NCI-H1092 (cell line): ENCODE data around the gene DAPK1.

Source experiments
- DNase-seq: peaks from one replicate; lab custom pipeline; 2025; lab: John Stamatoyannopoulos, UW

Gene DAPK1

DNA sequence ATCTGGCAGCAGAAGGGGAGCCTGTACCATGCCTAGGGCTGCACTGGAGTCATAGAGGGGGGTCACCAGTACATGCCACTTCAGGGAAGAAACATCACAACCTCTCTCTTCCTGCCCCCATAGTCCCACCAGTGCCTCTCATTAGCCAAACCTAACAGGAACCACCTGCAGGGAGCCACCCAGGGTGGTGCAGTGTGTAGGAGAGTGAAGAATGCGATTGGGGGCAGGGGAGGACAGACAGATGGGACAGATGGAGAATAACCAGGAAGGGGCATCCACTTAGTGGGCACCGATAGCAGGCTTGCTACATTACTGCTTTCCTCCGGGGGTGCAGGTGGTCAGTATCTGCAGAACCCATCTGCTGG is 19.2 kb downstream of the DAPK1 start:
- no peak for DNase-seq

DNA sequence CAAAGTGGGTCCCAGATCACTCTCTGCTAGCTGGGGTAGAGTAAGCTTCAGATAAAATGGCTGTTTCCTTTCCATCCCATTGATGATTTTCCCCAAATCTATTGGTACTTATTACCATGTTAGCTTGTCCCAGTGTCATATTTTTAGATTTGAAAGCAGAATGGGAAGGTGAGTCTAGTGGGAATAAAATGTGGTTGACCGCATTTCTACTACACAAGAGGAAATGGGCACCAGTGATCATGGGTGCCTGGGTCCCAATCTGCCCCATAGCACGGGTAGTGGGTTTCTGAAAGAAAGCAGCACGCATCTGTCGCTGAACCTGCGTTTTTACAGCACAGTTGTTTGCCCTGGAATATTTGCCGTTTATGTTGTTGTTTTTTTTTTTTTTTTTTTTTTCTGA is 20.1 kb downstream of the DAPK1 start:
- DNase-seq, result no peak

DNA sequence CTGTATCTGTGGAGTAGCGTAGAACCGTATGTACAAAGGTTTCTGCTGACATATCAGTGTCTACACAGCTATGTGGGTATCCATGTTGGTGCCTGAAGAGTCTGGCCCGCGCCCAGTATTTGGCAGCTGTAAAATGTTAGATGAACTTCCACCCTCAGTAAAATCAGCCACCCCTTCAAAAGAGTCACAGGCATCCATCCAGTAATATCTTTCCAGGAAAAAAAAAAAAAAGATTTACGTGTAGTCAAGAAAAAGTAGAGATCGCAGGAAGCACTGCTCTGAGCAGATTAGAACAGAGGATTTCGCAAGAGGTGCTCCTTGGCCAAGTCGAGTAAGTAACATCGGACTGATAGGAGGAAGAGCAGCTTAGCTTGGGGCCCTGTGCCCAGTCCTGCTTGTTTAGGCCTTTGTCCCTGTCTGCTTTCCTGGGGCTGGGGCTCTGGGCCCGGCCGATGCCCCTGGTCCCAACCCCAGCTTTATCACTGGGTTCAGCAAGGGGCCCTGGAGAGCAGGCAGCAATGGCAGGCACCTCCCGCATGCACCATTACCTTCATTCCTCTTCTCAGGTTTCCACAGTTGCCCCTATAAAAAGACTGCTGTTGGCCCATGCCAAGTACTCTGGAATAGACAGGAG is 21.2 kb downstream of the DAPK1 start:
- no peak for DNase-seq

DNA sequence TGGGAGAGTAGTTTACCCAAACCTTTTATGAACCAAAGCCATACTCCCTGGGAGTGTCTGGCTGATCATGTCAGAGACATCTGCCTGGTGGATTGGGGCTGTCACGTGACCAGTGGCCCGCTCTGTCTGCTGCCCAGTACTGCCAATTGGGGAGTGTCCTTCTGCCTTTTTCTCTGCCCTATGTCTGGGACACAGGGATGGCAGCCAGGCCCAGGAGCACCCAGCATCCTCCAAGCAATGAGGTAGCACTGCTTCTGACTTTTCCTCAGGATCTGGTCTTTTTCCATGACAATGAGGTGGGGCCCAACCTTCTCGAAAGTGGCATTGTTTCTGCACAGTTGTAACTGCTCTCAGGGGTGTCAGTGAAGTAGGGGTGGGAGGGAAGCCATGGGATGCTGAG is 21.8 kb downstream of the DAPK1 start:
- no peak for DNase-seq

DNA sequence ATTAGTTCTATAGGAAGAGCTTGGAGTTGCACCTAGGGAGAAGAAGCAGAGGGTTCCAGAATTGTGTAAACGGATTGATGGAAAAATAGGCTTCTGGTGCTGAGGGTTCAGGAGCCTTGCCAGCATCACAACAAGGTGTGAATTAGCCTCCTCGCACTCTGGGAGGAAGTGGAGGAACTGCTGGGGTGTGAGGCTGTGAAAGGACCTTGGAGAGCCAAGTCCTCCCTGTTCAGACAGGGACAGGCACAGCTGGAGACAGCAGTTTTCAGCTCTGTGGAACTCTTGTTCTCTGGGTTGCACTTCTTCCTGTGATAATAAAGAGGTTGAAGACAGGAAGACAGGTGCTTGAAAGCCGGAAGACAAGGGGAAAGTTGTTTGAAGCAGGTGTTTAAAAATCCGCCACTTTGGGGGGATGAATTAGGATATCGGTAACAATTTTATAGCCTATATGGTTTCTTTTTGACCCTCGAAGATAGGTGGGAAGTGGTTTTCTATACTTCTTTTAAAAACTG is 22.6 kb downstream of the DAPK1 start:
- DNase-seq, result no peak

DNA sequence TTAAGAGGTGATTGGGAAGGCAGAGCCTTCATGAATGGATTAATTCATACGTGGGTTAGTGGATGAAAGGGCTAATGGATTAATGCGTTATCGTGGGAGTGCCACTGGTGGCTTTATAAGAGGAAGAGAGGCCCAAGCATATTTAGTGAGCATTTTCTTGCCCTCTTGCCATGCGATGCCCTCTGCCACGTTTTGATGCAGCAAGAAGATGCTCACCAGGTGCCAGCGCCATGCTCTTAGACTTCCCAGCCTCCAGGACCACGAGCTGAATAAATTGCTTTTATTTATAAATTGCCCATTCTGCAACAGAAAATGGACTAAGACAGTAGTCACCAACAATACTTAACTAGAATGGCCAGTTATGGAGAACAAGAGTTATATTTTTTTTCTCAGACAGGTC is 24.2 kb downstream of the DAPK1 start:
- no peak for DNase-seq

DNA sequence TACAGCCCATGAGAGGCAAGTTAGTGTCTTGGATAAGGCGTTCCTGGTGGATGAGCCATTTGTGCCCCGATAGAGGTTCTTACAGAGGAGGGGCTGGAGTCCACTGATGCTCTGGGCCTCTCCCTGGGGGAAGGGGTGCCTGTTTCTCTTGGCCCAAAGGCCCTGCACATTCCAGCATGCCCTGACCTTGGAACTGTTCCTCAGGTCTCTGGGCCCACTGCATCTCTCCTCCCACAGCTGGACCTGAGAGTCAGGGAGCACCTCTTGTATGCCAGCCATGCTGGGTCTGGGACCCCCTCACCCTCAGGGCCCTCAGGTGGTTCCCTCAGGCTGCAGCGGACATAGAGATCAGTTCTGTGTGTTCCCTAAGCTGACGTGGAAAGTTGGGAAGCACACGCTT is 26.4 kb downstream of the DAPK1 start:
- no peak for DNase-seq

DNA sequence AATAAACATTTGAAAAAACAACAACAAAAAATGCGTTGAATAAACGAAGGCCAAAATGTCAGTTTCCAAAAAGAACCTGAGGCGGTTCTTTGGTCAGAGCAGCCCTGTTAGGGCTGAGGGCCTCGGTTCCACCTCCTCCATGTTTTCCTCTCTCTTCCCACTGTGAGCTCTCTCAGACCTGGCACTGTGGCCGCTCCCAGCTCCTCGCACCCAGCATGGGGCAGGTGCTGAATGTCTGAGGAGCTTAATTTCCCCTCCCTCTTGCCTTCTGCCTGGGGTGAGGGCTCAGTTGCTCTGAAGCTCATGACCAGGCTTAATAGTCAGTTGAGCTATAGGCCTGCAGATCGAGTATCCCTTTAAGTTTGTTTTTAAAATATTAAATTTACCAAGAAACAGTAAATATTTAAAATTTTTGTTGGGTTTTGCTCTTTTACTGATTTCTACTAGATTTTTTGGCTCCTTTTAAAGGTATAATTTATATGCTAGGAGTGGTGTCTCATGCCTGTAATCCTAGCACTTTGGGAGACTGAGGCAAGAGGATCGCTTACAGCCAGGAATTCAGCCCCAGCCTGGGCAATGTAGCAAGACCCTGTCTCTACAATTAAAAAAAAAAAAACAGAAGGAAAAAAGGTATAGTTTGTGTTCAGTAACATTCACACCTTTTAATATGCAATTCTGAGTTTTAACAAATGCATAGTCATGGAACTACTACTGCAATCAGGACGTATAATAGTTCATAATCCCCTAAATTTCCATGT is 28.1 kb downstream of the DAPK1 start:
- DNase-seq, result no peak

DNA sequence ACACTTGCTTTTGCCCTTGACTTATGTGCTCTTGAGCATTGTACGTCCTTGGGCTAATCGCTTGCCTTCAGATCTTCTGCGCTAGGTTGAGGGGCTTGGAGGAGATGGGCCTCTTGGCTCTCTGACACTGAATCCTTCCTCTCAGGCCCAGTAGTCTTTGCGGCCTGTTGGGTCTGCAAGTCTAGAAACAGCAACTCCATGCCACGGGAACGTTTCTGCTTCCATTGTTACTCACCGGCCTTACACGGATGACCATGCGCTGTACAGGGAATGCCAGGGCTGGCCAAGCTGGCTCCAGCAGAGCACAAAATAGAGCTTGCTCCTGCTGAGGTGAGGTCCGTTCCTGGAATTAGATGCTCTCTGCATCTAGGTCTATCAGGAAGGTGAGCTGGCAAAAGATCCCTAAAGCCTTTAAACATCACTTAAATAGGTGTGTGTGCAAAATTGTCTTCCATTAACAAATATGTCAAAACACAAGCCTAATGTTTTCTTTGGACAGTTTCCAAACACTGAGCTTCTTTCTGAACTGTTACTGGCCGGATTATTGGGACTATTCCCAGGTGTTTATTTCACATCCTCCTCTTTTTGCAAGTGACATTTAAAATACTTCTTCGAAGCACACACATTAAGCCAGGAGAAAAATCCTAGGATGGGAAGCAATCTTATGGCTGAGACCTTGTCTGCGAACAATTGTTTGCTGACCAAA is 29.7 kb downstream of the DAPK1 start:
- DNase-seq, result no peak

DNA sequence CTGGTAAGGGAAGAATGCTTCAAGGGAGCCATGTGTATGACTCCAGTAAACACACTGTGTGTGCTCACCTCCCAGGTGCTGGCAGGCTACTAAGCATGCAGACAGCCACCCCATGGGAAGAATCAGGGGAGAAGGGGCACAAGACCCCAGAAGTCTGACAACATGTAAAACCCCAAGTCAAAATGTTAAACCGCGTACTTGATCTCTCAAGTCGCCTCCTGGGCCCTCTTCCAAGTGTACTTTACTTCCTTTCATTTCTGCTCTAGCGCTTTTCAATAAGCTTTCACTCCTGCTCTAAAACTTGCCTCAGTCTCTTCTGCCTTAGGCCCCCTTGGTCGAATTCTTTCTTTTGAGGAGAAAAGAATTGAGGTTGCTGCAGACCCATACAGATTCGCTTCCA is 31.3 kb downstream of the DAPK1 start:
- no peak for DNase-seq

DNA sequence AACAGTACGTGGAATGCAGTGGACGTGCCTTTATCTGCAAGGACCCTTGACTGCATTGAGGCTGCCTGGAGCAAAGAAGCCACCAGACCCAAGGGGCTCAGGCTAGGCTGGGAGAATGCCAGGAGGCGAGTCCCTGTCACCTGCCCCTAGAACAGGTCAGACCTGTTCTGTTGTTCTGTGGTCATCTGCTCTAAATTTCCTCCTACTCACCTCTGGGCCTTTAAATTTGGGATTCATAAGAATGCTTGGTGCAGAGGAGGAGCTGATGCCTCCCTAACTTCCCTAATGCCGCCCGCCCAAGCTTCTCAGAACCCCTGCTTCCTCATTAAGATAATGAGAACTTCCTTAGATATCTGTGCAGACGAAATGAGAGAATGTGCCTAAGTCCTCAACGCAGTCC is 32.0 kb downstream of the DAPK1 start:
- DNase-seq, result no peak

DNA sequence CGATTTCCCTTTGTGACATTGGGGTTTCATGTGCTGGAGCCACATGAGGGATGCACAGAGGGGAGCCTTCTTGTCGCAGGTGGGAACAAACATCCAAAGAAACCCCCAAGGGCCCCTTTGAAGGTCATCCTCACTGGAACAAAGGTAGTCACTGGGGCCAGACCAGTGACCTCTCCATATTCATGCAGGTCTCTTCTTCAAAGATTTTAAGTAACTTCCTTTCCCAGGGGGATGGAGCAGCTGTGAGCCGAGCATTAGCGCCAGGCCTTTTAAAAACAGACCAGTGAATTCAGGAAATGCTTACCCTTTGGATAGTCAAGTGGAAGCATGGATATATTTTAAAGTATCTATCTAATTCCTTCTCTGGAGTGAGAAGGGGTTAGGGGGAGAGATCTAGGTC is 33.0 kb downstream of the DAPK1 start:
- no peak for DNase-seq

DNA sequence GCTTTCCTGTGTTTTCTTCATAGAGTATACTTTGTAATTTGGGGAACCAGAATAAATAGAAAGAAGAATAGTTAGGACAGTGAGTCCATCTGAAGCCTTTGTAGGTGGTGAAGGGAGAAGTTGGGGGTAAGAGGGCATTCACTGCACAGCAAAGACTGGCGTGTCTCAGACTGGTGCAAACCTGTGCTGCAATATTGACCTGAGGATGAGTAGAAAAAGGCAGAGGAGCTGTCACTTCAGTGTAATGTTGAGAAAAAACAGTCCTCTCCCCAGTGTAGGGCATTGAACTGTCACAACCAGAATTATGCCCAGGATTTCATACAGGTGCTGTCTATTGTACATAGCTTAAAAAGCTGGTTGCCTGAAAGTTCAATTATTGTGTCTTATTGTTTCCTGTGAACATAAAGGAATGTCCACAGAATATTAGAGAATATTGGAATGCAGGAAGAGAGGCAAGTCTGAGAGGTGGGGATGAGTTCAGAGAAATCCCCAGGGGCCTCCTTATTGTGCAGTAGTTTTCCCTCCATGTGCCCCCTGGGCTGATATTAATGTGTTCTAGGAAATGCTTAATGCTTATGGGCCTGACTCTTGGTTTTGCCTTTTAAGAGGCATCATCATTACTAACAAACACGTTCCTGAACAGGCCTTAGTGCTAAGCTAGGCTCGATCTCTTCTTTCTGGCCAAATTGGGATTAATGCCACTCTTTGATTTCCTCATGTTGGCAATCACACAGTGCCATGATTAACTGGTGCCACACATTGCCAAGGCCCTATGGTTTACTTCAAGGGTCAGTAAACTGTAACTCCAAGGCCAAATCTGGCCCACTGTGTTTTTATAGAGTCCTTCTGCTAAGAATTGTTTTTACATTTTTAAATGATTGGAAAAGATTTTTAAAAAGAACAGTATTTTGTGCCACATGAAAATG is 34.0 kb downstream of the DAPK1 start:
- no peak for DNase-seq

DNA sequence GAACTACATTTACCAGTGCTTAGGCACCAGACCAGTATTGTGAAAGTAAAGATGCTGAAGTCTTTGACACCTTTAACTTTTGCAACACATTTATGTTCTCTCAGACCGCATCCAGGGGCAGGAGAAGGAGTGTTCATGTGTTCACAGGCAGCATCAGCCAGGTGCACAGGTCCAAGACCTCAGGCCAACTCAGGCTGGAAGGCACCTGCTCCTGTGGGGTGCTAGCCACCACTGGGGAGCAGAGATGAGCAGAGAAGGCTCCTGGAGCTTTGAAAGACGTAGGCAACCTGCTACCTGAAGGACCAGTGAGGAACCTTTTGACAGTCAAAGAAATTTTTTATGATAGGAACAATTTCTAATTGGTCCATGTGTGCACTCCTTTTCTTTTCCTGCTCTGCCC is 35.6 kb downstream of the DAPK1 start:
- no peak for DNase-seq

DNA sequence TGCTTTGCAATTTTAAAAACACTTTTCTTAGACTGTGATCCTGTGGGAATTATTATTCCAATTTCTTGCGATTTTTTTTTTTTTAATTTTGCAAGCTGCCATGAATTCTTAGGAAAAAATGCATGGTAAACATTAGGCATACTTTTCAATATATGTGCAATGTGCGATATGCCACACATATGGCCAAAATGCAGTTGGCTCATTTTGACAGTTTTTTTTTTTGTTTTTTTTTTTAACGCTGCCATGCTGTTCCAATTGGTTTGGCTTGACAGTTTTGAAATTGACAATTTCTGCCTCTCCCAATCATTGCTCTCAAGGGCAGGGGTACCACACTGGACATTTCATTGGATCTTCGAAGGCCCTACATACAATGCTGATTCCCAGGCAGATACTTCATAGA is 36.4 kb downstream of the DAPK1 start:
- no peak for DNase-seq

DNA sequence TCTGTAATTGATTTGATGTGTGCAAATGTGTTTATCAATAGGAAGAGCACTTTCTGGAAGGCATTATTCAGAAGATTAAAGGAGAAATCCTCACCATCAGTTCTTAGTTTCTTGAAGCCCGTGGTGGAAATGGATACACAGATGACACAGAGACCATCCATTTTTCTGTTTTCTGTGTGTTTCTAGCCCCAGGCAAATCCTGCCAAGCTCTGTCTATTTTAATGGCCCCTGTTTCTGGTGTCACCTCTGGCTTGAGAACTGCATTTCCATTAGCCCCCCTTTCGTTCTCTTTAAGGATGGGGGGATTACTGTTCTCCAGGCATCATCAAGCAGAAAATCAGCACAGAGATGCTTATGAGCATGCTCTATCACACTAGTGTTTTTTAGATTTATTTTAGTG is 37.3 kb downstream of the DAPK1 start:
- DNase-seq, result no peak

DNA sequence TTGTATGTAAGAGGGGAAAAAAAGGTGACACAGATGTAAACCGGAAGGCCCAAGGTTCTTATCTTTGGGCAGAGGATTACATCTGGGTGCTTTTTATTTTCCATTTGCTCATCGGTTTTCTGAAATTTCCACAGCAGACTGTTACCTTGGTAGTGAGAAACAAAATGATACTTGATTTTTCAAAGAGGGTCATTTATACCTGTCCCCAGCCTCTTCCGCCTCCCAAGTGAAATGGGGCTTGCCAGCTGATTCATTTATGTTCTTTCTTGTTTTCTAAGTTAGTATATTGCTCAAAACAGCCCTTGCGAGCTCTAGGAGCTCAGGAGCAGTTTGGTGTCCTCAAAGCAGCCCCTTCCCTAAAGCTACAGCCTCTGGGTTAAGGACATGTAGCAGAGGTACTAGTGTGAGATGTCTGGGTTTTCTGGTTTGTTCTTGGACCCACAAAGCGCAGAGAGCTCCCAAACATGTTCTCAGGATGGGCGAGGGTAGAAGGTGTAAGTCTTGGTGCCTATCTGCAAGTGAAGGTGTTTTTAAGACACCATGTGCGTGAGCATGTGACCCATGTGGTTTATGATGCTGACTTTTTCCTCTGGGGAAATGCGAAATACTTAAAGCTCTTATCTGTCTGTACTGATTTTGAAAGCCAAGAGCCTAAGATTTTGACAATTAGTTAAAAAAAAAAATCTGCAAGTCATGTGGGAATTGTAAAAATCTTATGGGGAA is 38.3 kb downstream of the DAPK1 start:
- DNase-seq, result no peak

DNA sequence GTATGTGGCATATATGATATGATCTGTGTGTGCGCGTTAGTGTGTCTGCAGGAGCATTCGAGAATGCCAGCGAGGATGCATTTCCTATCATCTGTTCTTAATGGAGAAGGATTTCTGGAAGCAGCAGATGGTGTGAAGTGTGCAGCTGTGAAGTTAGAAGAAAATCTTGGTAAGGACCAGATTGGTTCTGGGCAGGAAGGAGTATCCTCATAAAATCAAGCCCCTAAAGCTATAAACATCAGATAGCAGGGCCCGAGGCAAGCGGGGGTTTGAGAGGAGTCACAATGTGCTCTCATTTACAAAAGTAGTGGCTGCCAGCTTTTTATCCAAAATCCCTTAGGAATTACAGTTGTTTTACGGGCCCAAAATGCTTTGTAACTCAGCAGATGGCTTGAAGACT is 40.0 kb downstream of the DAPK1 start:
- DNase-seq, result no peak

DNA sequence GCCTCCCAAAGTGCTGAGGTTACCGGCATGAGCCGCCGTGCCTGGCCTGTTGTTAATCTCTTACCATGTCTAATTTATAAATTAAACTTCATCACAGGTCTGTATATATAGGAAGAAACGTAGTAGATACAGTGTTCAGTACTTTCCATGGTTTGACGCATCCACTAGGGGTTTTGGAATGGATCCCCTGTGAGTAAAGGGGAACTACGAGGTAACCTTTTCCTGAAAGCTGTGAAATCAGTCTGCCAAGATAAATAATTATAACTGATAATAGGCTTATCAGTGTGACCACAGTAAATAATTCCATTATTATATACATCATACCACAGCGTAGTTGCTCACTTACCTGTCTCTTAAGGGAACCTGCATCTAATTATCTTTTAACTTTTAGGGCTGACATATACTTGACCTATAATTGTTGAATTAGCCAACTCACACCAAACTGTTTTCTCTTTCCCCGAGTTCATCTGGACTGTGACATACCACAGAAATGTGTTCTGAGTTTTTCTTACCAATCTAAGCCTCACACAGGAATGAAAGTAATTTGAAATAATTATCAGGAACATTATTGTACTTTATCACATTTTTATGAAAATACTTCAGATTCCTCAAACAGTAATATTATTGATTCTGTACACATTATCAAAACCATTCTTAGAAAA is 42.9 kb downstream of the DAPK1 start:
- no peak for DNase-seq

DNA sequence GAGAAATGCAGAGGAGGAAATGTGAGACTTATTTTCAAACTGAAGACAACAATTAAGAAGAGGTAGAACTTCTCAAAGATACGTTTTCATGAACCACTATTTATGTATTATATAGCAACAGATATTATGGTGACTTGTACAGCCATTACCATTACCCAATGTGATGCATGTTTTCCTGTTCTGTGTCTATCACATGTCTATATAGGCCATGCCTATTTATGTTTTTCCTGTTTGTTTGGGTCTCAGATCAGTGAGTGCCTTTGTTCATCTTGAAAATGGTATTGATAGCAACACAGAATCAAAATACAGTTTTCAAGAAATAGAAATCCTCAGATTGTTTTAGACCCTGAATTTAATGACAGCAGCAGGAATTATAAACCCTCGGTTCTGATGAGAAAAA is 44.0 kb downstream of the DAPK1 start:
- no peak for DNase-seq

DNA sequence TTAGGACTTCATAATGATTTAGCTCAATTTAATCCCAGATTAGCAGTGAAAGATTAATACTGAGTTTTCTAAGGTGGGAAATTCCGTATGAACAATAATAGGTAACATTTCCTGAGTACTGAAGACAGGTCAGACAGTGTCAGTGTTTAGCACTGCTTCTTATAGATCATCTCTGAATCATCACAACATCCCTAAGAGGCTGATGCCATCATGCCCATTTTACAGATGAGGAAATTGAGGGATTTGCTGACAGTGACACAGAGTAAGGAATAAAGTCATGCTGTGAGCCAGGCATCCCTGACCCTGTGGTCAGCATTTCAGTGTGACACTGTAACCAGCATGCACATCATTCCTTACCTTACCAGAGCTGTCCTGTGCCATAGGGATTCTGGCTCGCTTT is 44.5 kb downstream of the DAPK1 start:
- DNase-seq, result no peak
